Left hindlimb (tissue), 1 donor: ENCODE results near the gene CDK7.
"Not testable (repeated sequence)": the region's sequence is repeated elsewhere in the genome, so short reads cannot be mapped to it uniquely, and the experiment has no call there.

Source experiments
- DNase-seq: peaks from one replicate; pipeline ENCODE4 v3.0.0-alpha.2; 2018

The CDK7 gene

GRCh38 chr5:69237877-69238276 lies 3.2 kb downstream of the CDK7 start:
- no peak for DNase-seq

- DNase-seq: no peak
These were observed 4.1 kb downstream of the CDK7 start for GRCh38 chr5:69238760-69239251.

GRCh38 chr5:69242215-69242927 lies 7.7 kb downstream of the CDK7 start:
- no peak for DNase-seq

- DNase-seq: no peak
These were observed 10.3 kb downstream of the CDK7 start for GRCh38 chr5:69245031-69245430.

- no peak for DNase-seq
These were observed 13.3 kb downstream of the CDK7 start for GRCh38 chr5:69248019-69248418.

GRCh38 chr5:69250593-69250992 lies 15.9 kb downstream of the CDK7 start:
- no peak for DNase-seq

GRCh38 chr5:69252437-69252836 lies 17.8 kb downstream of the CDK7 start:
- no peak for DNase-seq

GRCh38 chr5:69255940-69256339 lies 21.3 kb downstream of the CDK7 start:
- not testable (repeated sequence) for DNase-seq

- no peak for DNase-seq
These were observed 22.9 kb downstream of the CDK7 start for GRCh38 chr5:69257577-69257976.

GRCh38 chr5:69261034-69261433 lies 26.3 kb downstream of the CDK7 start:
- no peak for DNase-seq

- no peak for DNase-seq
These were observed 31.2 kb downstream of the CDK7 start for GRCh38 chr5:69265931-69266330.

- no peak for DNase-seq
These were observed 34.2 kb downstream of the CDK7 start for GRCh38 chr5:69268899-69269298.

- DNase-seq: no peak
These were observed 36.2 kb downstream of the CDK7 start for GRCh38 chr5:69270840-69271239.

- DNase-seq: no peak
These were observed 36.7 kb downstream of the CDK7 start for GRCh38 chr5:69271376-69271775.

GRCh38 chr5:69275563-69275962 lies 40.9 kb downstream of the CDK7 start:
- DNase-seq: no peak

- no peak for DNase-seq
These were observed 41.9 kb downstream of the CDK7 start for GRCh38 chr5:69276422-69277174.

GRCh38 chr5:69279517-69279916 lies 44.8 kb downstream of the CDK7 start:
- no peak for DNase-seq

GRCh38 chr5:69281114-69281513 lies 46.4 kb downstream of the CDK7 start:
- DNase-seq: no peak

GRCh38 chr5:69284203-69284602 lies 49.5 kb downstream of the CDK7 start:
- no peak for DNase-seq

- no peak for DNase-seq
These were observed 50.9 kb downstream of the CDK7 start for GRCh38 chr5:69285448-69286116.

- DNase-seq: no peak
These were observed 53.4 kb downstream of the CDK7 start for GRCh38 chr5:69288069-69288468.

- DNase-seq: no peak
These were observed 54.0 kb downstream of the CDK7 start for GRCh38 chr5:69288688-69289087.

- no peak for DNase-seq
These were observed 57.6 kb downstream of the CDK7 start for GRCh38 chr5:69292306-69292705.

GRCh38 chr5:69293882-69294281 lies 59.2 kb downstream of the CDK7 start:
- no peak for DNase-seq
